GM19099 (cell line): ENCODE data around the gene DYNC1I1.

Experiments used
- POLR2A ChIP-seq: IDR thresholded peaks from 3 replicates; pipeline ENCODE4 v1.6.1; 2011; ENCODE audit warnings: low read depth; ENCODE audit not compliant: insufficient read length; ENCODE audit errors: extremely low read depth

The DYNC1I1 gene

GRCh38 chr7:95996174-95996573 lies 223.8 kb downstream of the DYNC1I1 start:
- TF ChIP-seq POLR2A, result no peak

- no peak for TF ChIP-seq POLR2A
Observed at GRCh38 chr7:95996886-95997285, 224.5 kb downstream of the DYNC1I1 start.

- TF ChIP-seq POLR2A, result no peak
Observed at GRCh38 chr7:95997632-95998031, 225.3 kb downstream of the DYNC1I1 start.

- no peak for TF ChIP-seq POLR2A
Observed at GRCh38 chr7:95999481-95999880, 227.1 kb downstream of the DYNC1I1 start.

- no peak for TF ChIP-seq POLR2A
Observed at GRCh38 chr7:96004578-96004977, 232.2 kb downstream of the DYNC1I1 start.

- TF ChIP-seq POLR2A, result no peak
Observed at GRCh38 chr7:96005271-96005670, 232.9 kb downstream of the DYNC1I1 start.

- TF ChIP-seq POLR2A, result no peak
Observed at GRCh38 chr7:96009148-96009547, 236.8 kb downstream of the DYNC1I1 start.

- TF ChIP-seq POLR2A, result no peak
Observed at GRCh38 chr7:96013836-96014235, 241.5 kb downstream of the DYNC1I1 start.

- no peak for TF ChIP-seq POLR2A
Observed at GRCh38 chr7:96014617-96015016, 242.3 kb downstream of the DYNC1I1 start.

- TF ChIP-seq POLR2A, result no peak
Observed at GRCh38 chr7:96016056-96016586, 243.8 kb downstream of the DYNC1I1 start.

GRCh38 chr7:96016735-96017134 lies 244.4 kb downstream of the DYNC1I1 start:
- TF ChIP-seq POLR2A, result no peak

GRCh38 chr7:96017877-96018276 lies 245.5 kb downstream of the DYNC1I1 start:
- no peak for TF ChIP-seq POLR2A

- TF ChIP-seq POLR2A, result no peak
Observed at GRCh38 chr7:96021568-96021967, 249.2 kb downstream of the DYNC1I1 start.

GRCh38 chr7:96023387-96023786 lies 251.0 kb downstream of the DYNC1I1 start:
- TF ChIP-seq POLR2A, result no peak

- TF ChIP-seq POLR2A, result no peak
Observed at GRCh38 chr7:96026010-96026409, 253.7 kb downstream of the DYNC1I1 start.

- no peak for TF ChIP-seq POLR2A
Observed at GRCh38 chr7:96026611-96027010, 254.3 kb downstream of the DYNC1I1 start.

- TF ChIP-seq POLR2A, result no peak
Observed at GRCh38 chr7:96028729-96029128, 256.4 kb downstream of the DYNC1I1 start.
